ENCODE data around the gene STAT3.
"Not testable (repeated sequence)": the region's sequence is repeated elsewhere in the genome, so short reads cannot be mapped to it uniquely, and the experiment has no call there.

STAT3 gene

GRCh38 chr17:42388381-42389134 lies at the start of gene STAT3:
Gene STAT3, minus strand, starts transcription at chr17:42388442. Its CDS starts 39,926 bp downstream, at chr17:42348516.
- DNase-seq: peak; percentile 99

DNA sequence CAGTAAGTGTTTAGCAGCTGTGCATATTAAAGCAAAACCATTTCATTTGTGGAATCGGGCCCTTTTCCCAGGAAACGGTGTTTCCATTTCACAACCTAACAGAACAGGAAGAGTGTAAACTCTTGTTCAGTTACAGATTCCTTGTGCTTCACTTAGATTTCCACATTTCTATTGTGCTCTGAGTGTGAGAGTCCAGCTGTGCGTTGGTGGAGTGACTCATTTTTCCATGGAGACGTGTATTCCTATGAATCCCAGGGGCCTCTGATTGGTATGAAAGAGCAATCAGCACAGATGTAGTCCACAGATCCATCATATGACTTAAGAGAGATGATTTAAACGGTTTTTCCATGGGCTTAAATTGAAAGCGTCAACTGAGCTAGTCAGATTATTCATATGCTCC lies 48.1 kb upstream of the STAT3 start:
- DNase-seq: no peak

GRCh38 chr17:42431758-42432161 lies 43.5 kb upstream of the STAT3 start:
- DNase-seq: no peak

DNA sequence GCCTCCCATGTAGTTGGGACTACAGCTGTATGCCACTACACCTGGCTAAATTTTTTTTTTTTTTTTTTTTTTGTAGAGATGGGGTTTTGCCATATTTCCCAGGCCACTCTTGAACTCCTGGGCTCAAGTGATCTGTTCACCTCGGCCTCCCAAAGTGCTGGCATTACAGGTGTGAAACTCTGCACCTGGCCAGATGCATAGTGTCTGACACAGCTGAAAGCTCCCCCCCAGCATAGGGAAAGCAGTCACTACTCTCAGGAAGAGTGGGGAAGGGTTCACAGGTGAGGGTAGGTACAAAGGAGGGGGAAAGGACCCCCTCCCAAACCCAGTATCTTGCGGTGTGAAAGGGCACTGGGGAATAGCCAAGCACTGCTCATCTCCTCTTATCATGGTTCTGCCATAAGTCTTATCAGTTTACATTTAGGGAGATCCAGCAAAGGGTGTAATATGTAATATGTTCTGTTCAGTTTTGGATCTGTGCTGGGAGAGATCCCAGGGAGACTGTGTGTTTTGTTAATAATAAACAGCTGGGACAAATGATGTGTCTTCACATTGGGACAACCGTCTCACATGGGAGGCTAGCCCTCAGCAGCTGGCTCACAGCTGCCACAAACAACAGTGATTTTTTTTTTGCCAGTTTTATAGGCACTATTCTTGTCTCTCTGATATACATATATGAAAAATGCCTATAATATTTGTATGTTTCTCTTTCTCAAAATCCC lies 41.6 kb upstream of the STAT3 start:
- no peak for DNase-seq

DNA sequence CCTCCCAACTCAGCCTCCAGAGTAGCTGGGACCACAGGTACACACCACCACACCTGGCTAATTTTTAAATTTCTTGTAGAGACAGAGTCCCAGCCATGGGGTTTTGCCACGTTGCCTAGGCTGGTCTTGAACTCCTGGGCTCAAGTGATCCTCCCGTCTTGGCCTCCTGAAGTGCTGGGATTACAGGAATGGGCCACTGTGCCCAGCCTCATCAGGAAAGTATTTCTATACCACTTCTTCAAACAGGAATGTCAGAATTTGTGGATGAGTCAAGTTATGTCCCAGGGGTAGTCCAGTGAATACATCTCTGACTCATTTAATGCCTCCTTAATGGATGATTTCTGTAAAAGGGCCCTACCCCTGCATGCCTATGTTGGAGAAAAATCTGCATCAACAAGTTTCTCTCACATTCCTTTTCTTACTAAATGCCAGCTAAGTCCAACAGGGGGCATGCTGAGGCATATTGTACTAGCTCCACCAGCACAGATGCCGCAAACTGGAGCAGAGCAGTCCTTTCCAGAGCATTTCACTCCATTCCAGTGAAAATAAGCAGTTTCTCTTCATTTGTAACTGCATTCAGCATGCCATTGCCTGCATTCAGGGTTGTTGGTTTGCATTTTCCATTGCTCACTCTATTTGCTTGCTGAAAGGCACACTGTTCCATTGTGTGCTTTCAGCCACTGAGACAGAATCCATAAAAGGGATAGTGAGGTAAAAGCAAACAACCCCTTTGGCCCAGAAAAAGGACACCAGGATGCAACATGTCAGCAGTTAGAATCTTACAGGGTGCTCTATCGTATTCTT lies 40.1 kb upstream of the STAT3 start:
- no peak for DNase-seq

GRCh38 chr17:42424991-42425610 lies 36.9 kb upstream of the STAT3 start:
- no peak for DNase-seq

DNA sequence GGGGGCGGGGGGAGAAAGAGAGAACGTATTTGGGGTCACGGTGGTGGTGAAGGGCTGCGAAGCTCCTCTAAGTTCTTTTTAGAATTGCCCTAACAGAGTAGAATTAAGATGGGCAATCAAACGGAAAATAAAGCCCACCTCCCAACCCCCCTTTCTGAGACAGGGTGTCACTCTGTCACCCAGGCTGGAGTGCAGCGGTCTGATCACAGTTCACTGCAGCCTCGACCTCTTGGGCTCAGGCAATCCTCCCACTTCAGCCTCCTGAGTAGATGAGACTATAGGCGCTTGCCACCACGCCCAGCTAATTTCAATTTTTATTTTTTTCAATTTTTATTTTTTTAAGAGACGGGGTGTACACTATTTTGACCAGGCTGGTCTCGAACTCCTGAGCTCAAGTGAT lies 35.5 kb upstream of the STAT3 start:
- no peak for DNase-seq

DNA sequence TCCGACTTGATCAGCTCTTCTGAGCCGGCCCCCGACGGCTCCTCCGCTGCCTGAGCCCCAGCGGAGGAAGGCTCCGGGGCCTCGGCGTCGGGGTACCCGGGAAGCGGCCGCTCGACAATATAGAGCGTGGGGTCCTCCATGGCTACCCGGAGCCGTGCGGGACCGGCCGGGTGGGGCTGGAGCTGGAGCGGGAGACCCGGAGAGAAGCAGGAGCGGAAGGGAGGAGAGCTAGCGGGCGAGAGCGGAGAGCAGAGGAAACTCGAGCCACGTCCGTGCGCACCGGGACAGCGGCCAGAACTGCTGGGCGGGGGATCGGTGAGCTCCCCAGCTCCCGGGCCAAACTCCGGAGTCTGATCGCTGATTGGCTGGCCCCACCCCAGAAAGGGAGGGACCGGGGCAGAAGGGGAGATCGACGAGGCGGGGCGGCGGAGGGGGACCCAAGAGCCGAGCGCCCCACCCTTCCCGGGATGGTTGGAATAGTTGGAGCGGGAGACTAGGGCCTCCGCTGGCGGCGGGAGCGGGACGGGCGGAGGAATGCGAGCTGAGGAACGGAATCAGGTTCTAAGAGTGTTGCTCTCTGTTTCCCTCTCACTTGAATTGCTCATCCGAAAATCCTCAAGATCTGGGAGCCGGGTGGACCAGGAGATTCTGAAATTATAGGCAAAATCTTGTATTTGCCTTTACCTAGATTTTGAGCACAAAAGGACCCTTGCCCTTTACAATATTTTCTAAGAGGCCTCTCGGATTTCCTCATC lies 34.9 kb upstream of the STAT3 start, which contains the start of gene CAVIN1:
Gene CAVIN1 (minus strand): TSS at position 299 of the 755 bp plus-strand sequence. CDS start 159 bp downstream, at position 140.
- peak; percentile 54 for DNase-seq

GRCh38 chr17:42422412-42422957 lies 34.2 kb upstream of the STAT3 start:
- DNase-seq: no peak

DNA sequence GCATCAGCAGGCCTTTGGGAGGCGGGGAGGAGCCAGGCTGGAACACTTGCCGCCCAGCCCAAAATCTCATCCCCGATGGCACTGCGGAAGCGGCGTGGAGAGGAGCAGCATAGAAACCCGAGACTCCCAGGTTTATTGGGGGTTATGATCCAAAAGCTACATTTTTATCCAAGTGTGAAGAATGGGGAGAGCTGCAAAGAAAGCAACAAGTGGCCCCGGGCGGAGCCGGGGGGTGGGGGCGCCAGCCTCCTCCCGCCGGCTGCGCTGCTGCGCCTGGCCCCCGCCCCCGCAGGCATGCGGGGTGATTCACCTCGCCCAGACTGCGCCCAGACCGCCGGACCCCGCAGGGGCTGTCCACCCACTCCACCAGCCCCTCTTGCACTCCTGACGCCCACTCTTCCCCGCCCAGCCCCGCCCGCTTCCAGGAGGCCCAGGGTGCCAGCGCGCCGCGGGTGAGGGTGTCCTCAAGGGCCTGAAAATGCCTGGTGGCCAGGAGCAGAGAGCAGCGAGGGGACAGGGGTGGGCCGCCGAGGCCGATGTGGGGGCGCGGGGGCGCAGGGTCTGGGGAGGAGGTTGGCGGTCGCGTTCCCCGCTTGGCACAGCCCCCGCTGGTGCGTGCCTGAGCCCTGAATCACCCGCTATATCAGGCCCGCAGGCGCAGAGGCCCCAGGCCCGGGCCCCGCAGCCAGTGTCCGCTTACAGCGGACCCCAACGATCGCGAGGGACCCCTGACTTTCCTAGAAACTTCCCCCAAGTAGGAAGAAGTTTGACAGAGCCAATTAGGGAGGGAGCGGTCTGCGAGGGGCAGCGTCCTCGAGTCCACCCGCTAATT lies 33.5 kb upstream of the STAT3 start:
- no peak for DNase-seq

GRCh38 chr17:42421136-42421506 lies 32.9 kb upstream of the STAT3 start:
- DNase-seq: no peak

- not testable (repeated sequence) for DNase-seq
These were observed 29.7 kb upstream of the STAT3 start for GRCh38 chr17:42417981-42418380.

- DNase-seq: no peak
These were observed 26.6 kb upstream of the STAT3 start for GRCh38 chr17:42414704-42415409.

DNA sequence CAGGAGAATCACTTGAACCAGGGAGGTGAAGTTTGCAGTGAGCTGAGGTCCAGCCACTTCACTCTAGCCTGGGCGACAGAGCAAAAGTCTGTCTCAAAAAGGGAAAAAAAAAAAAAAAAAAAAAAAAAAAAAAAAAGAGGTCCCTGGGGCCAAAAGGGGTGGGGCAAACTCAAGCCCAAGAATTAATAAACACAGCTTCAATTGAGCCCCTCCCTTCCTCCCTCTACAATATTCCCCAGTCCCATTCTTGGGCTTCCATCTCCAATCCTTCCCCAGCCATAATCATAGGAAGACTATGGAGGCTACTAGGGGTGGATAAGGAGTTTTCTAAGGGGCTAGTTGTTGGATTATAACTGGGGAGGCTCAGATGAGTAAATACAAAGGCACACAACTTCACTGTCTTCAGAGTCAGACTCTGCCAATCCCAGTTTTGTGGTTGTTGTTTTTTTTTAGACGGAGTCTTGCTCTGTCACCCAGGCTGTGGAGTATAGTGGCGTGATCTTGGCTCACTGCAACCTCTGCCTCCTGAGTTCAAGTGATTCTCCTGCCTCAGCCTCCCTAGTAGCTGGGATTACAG lies 25.3 kb upstream of the STAT3 start:
- DNase-seq: no peak

GRCh38 chr17:42411905-42412679 lies 23.9 kb upstream of the STAT3 start:
- DNase-seq: no peak

- no peak for DNase-seq
These were observed 23.1 kb upstream of the STAT3 start for GRCh38 chr17:42411361-42411760.

DNA sequence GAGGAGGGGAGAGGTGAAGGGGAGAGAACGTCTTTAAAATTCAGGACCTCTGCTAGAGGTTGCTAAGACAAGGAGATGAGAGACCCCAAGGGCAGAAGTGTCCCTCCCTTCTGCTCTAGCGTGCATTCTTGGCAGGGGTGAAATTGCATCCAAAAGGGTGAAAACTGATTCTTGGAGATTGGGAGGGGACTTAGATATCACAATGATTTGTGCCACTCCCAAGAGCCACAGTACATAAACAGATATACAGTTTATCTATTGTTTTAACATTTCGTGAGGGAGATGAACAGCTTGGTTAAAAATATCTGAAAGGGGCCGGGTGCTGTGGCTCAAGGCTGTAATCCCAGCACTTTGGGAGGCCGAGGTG lies 22.1 kb upstream of the STAT3 start:
- no peak for DNase-seq

- no peak for DNase-seq
These were observed 21.5 kb upstream of the STAT3 start for GRCh38 chr17:42409523-42410318.

Measured in NCI-H1048 (cell line).